Parathyroid adenoma (tissue), 2 donors: ENCODE results near the gene ADCY1.

Experiments used
- H2AFZ ChIP-seq: fragments of 300-600 bp; sonication (generic); one replicate; pipeline ENCODE4 v1.7.0; 2017; ENCODE audit warnings: antibody characterized with exemption, mild to moderate bottlenecking
- H3K27ac ChIP-seq: fragments of 300-600 bp; sonication (generic); one replicate; pipeline ENCODE4 v1.7.0; 2017
- H3K27me3 ChIP-seq: fragments of 300-600 bp; sonication (generic); one replicate; pipeline ENCODE4 v1.7.0; 2017; ENCODE audit warnings: low read length; ENCODE audit not compliant: control insufficient read depth, insufficient read depth
- H3K36me3 ChIP-seq: fragments of 300-600 bp; sonication (generic); one replicate; pipeline ENCODE4 v1.7.0; 2017; ENCODE audit warnings: low read length; ENCODE audit not compliant: control insufficient read depth, insufficient read depth
- H3K4me1 ChIP-seq: fragments of 300-600 bp; sonication (generic); one replicate; pipeline ENCODE4 v1.7.0; 2017; ENCODE audit warnings: control low read depth
- H3K4me2 ChIP-seq: fragments of 300-600 bp; sonication (generic); one replicate; pipeline ENCODE4 v1.7.0; 2017; ENCODE audit warnings: low read length
- H3K4me3 ChIP-seq: fragments of 300-600 bp; sonication (generic); one replicate; pipeline ENCODE4 v1.7.0; 2017; ENCODE audit warnings: low read depth, low read length
- H3K79me2 ChIP-seq: fragments of 300-600 bp; sonication (generic); one replicate; pipeline ENCODE4 v1.7.0; 2017; ENCODE audit warnings: control low read depth
- H3K9ac ChIP-seq: fragments of 300-600 bp; sonication (generic); one replicate; pipeline ENCODE4 v1.7.0; 2017; ENCODE audit warnings: mild to moderate bottlenecking
- H3K9me3 ChIP-seq: fragments of 300-600 bp; sonication (generic); one replicate; pipeline ENCODE4 v1.7.0; 2017; ENCODE audit warnings: low read length; ENCODE audit not compliant: control insufficient read depth
- TF ChIP-seq, protein P1 (sequence below): fragments of 300-600 bp; sonication (generic); IDR thresholded peaks from one replicate; pipeline ENCODE4 v1.7.0; 2017; ENCODE audit warnings: antibody characterized with exemption, mild to moderate bottlenecking
- donor health status: primary hyperparathyroidism.

The ADCY1 gene

DNA sequence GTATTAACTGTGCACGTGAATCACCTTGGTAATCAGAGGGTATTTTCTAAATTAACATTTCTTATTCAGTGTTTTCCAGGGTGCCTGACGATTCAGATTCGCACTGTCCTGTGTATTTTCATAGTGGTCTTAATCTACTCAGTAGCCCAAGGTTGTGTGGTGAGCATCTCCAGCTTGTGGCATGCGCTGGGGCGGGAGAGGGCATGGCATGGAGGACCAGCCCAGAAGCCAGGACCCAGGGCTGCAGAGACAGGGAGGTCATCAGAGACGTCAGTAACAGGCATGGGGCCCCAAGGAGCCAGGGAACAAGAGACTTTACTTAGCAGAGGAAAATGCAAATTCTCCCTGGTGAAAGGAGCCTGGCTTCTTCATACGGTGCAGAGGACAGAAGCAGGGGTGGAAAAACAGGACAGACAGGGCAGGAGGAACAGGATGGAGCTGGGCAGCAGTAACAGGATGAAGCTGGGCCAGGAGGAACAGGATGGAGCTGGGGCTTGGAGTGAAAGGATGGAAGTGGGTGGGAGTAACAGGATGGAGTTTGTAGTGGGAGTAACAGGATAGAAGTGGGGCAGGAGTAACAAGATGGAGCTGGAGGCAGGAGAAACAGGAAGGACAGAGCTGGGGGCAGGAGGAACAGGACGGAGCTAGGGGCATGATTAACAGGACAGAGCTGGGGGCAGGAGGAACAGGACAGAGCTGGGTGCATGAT lies 110.9 kb downstream of the ADCY1 start:
- H3K4me1 ChIP-seq, result no peaks in the 10 kb centered on the region
- no peak overlapping the region for H3K27ac ChIP-seq
- no peaks in the 10 kb centered on the region for H3K9me3 ChIP-seq
- H3K9ac ChIP-seq, result no peak overlapping the region
- H3K27me3 ChIP-seq, result no peaks in the 10 kb centered on the region
- TF ChIP-seq, protein P1, sequence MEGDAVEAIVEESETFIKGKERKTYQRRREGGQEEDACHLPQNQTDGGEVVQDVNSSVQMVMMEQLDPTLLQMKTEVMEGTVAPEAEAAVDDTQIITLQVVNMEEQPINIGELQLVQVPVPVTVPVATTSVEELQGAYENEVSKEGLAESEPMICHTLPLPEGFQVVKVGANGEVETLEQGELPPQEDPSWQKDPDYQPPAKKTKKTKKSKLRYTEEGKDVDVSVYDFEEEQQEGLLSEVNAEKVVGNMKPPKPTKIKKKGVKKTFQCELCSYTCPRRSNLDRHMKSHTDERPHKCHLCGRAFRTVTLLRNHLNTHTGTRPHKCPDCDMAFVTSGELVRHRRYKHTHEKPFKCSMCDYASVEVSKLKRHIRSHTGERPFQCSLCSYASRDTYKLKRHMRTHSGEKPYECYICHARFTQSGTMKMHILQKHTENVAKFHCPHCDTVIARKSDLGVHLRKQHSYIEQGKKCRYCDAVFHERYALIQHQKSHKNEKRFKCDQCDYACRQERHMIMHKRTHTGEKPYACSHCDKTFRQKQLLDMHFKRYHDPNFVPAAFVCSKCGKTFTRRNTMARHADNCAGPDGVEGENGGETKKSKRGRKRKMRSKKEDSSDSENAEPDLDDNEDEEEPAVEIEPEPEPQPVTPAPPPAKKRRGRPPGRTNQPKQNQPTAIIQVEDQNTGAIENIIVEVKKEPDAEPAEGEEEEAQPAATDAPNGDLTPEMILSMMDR, result no peak
- H3K36me3 ChIP-seq, result no peaks in the 10 kb centered on the region
- no peak overlapping the region for H2AFZ ChIP-seq
- no peak overlapping the region for H3K4me3 ChIP-seq
- H3K4me2 ChIP-seq, result no peak overlapping the region
- no peaks in the 10 kb centered on the region for H3K79me2 ChIP-seq

DNA sequence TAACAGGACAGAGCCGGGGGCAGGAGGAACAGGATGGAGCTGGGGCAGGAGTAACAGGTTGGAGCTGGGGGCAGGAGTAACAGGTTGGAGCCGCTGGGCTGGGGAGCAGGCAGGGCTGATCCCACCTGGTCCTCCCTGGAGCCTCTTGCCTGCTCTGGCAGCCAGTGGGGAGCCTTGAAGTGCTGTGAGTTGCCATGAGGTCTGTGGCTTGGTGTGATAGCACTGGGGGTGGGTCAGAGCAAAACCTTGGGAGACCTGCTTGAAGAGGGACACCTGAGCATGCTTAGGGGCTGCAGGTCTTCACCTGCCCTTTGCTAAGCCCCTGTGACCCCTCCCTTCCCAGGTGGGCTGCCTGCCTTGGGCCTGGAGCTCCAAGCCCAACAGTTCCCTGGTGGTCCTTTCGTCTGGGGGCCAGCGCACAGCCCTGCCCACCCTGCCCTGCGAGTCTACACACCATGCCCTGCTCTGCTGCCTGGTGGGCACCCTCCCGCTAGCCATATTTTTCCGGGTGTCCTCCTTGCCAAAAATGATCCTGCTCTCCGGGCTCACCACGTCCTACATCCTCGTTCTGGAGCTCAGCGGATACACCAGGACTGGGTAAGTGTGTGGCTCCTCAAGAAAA lies 111.6 kb downstream of the ADCY1 start:
- H3K27me3 ChIP-seq, result no peaks in the 10 kb centered on the region
- no peak overlapping the region for H3K9ac ChIP-seq
- no peak overlapping the region for H3K27ac ChIP-seq
- H2AFZ ChIP-seq, result no peak overlapping the region
- no peak overlapping the region for H3K4me2 ChIP-seq
- no peaks in the 10 kb centered on the region for H3K9me3 ChIP-seq
- H3K4me1 ChIP-seq, result no peaks in the 10 kb centered on the region
- H3K4me3 ChIP-seq, result no peak overlapping the region
- H3K79me2 ChIP-seq, result no peaks in the 10 kb centered on the region
- no peaks in the 10 kb centered on the region for H3K36me3 ChIP-seq
- TF ChIP-seq, protein P1, result no peak

DNA sequence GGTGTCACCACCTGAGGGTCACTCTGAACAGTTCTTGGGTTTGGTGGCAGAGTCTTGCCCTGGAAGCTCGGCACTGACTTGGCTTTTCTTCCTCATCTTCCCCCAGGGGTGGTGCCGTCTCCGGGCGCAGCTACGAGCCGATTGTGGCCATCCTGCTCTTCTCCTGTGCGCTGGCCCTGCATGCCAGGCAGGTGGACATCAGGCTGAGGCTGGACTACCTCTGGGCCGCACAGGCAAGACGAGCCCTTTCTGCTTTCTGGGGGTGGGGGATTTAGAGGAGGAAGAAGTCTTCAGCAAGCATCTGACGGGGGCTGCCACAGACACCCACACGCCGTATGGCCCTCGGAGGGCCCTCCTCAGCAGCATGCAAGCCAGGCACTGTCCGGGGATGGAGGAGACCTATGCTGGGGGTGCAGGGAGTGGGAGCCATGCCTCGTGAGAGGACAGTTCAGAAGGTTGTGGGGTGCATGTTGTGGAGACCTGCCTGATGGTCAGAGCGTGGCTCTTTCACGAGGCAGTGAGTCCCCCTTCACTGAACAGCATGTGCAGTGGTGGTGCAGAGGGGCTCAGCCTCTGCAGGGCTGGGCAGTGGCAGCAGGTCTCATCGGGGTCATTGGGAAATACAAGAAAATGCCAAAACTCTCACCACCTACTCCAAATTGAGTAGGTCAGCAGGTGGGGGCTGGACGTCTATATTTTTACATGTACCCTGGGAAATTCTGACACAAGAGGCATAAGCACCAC lies 112.4 kb downstream of the ADCY1 start:
- no peaks in the 10 kb centered on the region for H3K4me1 ChIP-seq
- TF ChIP-seq, protein P1, result no peak
- H3K4me3 ChIP-seq, result no peak overlapping the region
- H3K9me3 ChIP-seq, result no peaks in the 10 kb centered on the region
- no peaks in the 10 kb centered on the region for H3K36me3 ChIP-seq
- no peak overlapping the region for H3K27ac ChIP-seq
- no peak overlapping the region for H3K4me2 ChIP-seq
- no peak overlapping the region for H2AFZ ChIP-seq
- H3K79me2 ChIP-seq, result no peaks in the 10 kb centered on the region
- H3K27me3 ChIP-seq, result no peaks in the 10 kb centered on the region
- H3K9ac ChIP-seq, result no peak overlapping the region

DNA sequence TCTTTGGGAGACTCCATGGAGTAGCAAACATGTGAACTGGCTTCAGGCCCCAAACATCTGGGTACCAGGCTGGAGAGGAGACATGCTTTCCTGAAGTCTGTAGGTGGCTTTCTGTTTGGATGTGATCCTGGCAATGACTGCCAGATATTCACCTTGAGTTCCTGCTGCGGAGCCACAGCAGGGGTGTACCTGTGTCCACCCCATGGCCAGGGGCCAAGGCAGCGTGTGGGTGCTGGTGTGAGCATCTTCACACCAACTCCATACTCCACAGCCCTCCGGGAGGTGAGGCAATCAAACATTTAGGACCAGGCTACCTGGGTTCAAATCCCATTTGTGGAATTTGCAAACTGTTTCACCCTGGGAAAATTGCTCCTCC lies 113.0 kb downstream of the ADCY1 start:
- H3K79me2 ChIP-seq, result no peaks in the 10 kb centered on the region
- no peaks in the 10 kb centered on the region for H3K36me3 ChIP-seq
- no peaks in the 10 kb centered on the region for H3K9me3 ChIP-seq
- TF ChIP-seq, protein P1, result no peak
- no peak overlapping the region for H3K4me2 ChIP-seq
- H3K27ac ChIP-seq, result no peak overlapping the region
- H3K4me3 ChIP-seq, result no peak overlapping the region
- no peaks in the 10 kb centered on the region for H3K4me1 ChIP-seq
- H3K9ac ChIP-seq, result no peak overlapping the region
- H2AFZ ChIP-seq, result no peak overlapping the region
- H3K27me3 ChIP-seq, result no peaks in the 10 kb centered on the region
